ENCODE data around the gene CCDC122. TPM values are rescaled to one million over a fixed set of nuclear protein-coding genes. Genes with fewer than 3 reads are reported as not detected.

The CCDC122 gene
- total RNA-seq, 4 donors from 2014 or later, result 1.3 to 5.1 (median 2.1) TPM

- TF ChIP-seq CTCF (IDR thresholded peaks at IDR 0.05), result no peak
- TF ChIP-seq POLR2A (IDR thresholded peaks at IDR 0.05), result no peak
- no peak overlapping the region for H3K4me3 ChIP-seq (ENCODE audit: low read depth, poor library complexity, severe bottlenecking)
- intact Hi-C loops (cut with DNase I; ENCODE audit: low total_unique reads), result no loop called here
- DNase-seq (ENCODE audit: low spot score in 2 of 2), result no peak
These were observed 70.9 kb downstream of the CCDC122 start for GRCh38 chr13:43808676-43809075.

- 78 to 84% methylated on average over 6 of the region's 6 CpGs for WGBS, 2 donors
These were observed 73.8 kb downstream of the CCDC122 start for GRCh38 chr13:43805681-43806128.

GRCh38 chr13:43805071-43805468 is 74.5 kb downstream of the CCDC122 start:
- no peak overlapping the region for H3K4me3 ChIP-seq (ENCODE audit: low read depth, poor library complexity, severe bottlenecking)
- DNase-seq (ENCODE audit: low spot score in 2 of 2), result peak in 1 of 2 donors; percentile 19
- TF ChIP-seq POLR2A (IDR thresholded peaks at IDR 0.05) (no peak), CTCF (IDR thresholded peaks at IDR 0.05) (no peak)
- WGBS, 2 donors, result 21 to 27% methylated on average over 3 of the region's 3 CpGs
- intact Hi-C loops (cut with DNase I; ENCODE audit: low total_unique reads), result no loop called here

More at GRCh38 chr13:43805681-43806128, 73.8 kb downstream of the CCDC122 start:
- no peak overlapping the region for H3K4me3 ChIP-seq (ENCODE audit: low read depth, poor library complexity, severe bottlenecking)
- TF ChIP-seq CTCF (IDR thresholded peaks at IDR 0.05) (no peak), POLR2A (IDR thresholded peaks at IDR 0.05) (no peak)
- DNase-seq (ENCODE audit: low spot score in 2 of 2), result no peak
- intact Hi-C loops (cut with DNase I; ENCODE audit: low total_unique reads), result no loop called here

- intact Hi-C loops (cut with DNase I; ENCODE audit: low total_unique reads), result loop anchor here (5.0 kb wide), 2 partner anchors 712 to 837 kb away; no protein-coding TSS in a partner anchor
- no peak for DNase-seq (ENCODE audit: low spot score in 2 of 2)
- no peak overlapping the region for H3K4me3 ChIP-seq (ENCODE audit: low read depth, poor library complexity, severe bottlenecking)
- no peak for TF ChIP-seq POLR2A (IDR thresholded peaks at IDR 0.05)
- no peak for TF ChIP-seq CTCF (IDR thresholded peaks at IDR 0.05)
- 14 to 17% methylated on average over 5 of the region's 5 CpGs for WGBS, 2 donors
These were observed 75.0 kb downstream of the CCDC122 start for GRCh38 chr13:43804461-43805070.

- intact Hi-C loops (cut with DNase I; ENCODE audit: low total_unique reads), result loop anchor here (5.0 kb wide), 2 partner anchors 710 to 835 kb away; no protein-coding TSS in a partner anchor
- no peak overlapping the region for H3K4me3 ChIP-seq (ENCODE audit: low read depth, poor library complexity, severe bottlenecking)
- no peak for DNase-seq (ENCODE audit: low spot score in 2 of 2)
- no peak for TF ChIP-seq POLR2A (IDR thresholded peaks at IDR 0.05)
These were observed 77.0 kb downstream of the CCDC122 start for GRCh38 chr13:43802511-43802910.

GRCh38 chr13:43800828-43801227 is 78.7 kb downstream of the CCDC122 start:
- DNase-seq (ENCODE audit: low spot score in 2 of 2), result no peak
- H3K4me3 ChIP-seq (ENCODE audit: low read depth, poor library complexity, severe bottlenecking), result no peak overlapping the region
- intact Hi-C loops (cut with DNase I; ENCODE audit: low total_unique reads), result loop anchor here (5.0 kb wide), 2 partner anchors 709 to 834 kb away; no protein-coding TSS in a partner anchor
- no peak for TF ChIP-seq CTCF (IDR thresholded peaks at IDR 0.05)
- no peak for TF ChIP-seq POLR2A (IDR thresholded peaks at IDR 0.05)
- 66 to 80% methylated on average over 3 of the region's 3 CpGs for WGBS, 2 donors

Data from lower leg skin (tissue), 4 donors.